HL-60/S4 treated with phorbol 12-myristate 13-acetate at 8.2 ng/mL for 4 days and 3 days (cell line): Measurements from ENCODE around the gene POLDIP2.

Experiments used
- in situ Hi-C: fragments of 300-500 bp; cut with MboI; formaldehyde crosslinking; loops from 2 replicates; pipeline ENCODE4 v1.15.0; 2022; ENCODE audit warnings: low sequenced_read_pairs

The POLDIP2 gene

DNA sequence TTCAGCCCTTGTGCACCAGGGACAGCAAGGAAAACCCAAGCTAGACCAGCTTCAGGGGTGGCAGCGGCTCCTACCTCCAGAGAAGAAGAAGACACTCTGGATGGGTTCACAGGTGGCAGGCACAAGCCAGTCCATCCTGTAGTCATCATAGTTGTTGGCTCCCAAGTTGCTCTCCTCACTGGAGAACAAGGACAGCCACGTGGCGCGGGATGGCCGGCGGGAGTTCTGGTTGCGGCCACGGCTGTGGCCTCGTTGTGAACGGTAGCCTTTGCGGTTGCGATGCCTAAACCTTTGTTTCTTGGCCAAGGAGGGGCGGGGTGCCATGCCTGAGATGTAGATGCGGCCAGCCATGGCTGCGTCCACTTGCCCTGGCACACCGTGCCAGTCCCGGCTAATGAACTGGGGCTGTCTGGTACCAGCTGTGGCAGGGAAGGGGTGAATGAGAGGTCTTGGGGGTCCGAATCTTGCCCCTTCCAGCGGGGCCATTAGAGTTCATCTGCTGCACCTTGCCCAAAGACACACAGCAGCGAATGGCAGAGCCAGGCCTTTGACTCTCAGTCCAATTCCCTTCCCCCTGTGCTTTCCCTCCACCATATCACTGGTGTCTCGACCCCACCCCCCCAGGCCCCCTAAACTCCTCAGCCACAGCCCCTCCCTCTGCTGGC, 10.4 kb upstream of the POLDIP2 start:
- in situ Hi-C loops, result no loop called here

DNA sequence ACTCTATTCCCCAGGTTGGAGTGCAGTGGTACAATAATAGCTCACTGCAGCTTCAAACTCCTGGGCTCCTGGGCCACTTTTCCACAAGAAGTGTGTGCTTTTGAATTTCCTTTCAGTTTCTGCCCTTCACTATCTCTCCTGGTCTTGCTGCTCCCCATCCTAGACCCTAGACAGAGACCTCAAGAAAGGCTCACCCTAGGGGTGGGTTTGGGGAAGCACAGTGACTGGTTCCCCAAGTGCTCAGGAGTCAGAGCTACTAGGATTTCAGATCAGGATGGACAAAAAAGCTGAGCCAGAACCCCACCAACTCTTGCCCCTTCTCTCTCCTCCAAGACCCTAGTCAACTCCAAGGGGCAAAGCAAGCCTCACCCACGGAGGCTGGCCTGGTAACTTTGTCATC, 9.3 kb upstream of the POLDIP2 start:
- in situ Hi-C loops, result no loop called here

GRCh38 chr17:28365487-28365886, 8.2 kb upstream of the POLDIP2 start:
- in situ Hi-C loops, result no loop called here

DNA sequence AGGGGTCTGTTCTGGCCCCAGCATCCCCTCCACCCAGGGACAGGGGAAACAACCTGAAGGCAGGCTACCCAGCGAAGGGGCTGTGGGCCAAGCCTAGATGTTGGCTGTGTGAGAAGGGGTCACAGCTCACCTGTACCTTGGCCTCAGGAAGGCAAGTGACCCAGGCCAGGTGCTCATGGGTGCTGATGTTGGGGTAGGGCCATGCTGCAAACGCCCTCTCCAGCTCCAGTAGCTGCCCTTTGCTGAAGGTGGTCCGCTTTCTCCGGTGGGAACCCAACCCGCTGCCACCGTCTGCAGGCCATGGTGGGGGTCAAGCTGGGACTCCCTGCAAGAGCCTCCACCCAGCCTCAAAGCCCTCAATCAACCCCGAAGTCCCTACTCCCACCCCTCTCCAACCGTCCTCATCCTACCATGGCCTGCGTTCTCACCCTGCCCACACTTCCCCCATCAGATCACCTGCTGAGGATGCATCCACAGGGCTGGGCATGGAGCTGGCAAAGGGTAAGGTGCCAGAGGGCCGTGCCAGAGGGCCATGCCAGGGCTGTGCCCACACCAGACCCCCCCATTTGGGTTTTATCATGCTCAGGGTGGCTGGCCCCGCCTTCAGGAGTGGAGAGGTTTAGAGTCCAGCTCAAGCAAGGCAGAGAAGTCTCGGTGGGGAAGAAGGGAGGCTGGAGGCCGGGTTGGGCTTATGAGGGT, 7.5 kb upstream of the POLDIP2 start, which contains the start of gene SEBOX:
Gene SEBOX, minus strand, starts transcription at position 535 of the 699 bp plus-strand sequence. Its CDS starts 48 bp downstream, at position 487.
- in situ Hi-C loops, result no loop called here

DNA sequence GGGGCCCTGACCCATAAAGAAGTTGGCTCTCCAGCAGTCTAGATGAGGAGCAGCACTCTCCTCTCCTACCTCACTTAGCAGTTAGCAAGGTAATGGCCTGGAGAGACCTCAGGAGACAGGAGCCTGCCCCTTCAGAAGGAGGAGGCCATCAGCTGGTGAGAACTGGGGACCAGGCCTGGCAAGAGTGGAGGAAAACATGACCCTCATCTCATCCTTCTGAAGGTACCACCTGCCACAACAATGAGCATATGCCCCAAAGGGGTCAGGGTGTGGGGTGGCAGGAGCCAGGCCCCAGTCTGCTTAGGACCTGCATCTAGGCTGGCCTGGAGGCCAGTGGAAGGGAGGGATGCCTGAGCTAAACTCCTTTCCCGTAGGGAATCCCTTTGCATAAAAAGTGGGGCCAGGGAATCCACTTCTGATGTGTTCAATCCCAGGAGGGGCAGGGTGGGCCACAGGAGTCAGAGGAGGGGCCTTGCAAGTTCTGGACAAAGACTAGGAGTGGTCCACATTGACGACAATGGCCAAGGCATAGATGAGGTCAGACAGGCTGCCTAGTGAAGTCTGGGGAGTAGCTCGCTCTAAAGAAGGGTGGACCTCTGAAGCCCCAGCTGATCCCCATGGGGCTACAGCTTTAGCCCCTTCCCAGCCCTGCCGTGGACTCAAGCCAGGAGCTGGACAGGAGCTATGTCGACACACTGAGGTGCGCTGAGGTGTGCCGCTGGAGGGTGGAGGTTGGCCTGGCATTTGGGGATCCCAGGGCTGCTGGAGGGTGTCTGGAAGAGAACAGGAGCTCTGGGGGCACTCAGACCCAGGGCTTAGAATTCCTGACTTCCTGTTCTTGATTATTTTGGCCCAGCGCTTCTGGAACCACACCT, 6.7 kb upstream of the POLDIP2 start:
- in situ Hi-C loops, result no loop called here

GRCh38 chr17:28363186-28363585, 5.9 kb upstream of the POLDIP2 start:
- in situ Hi-C loops, result no loop called here

- in situ Hi-C loops, result no loop called here
Measured at GRCh38 chr17:28357901-28358197, 522 bp upstream of the POLDIP2 start.

GRCh38 chr17:28350271-28350670, 7.1 kb downstream of the POLDIP2 start:
- in situ Hi-C loops, result no loop called here

GRCh38 chr17:28348979-28349378, 8.3 kb downstream of the POLDIP2 start:
- in situ Hi-C loops, result no loop called here

- in situ Hi-C loops, result no loop called here
Measured at GRCh38 chr17:28347261-28347891, 10.0 kb downstream of the POLDIP2 start.

- in situ Hi-C loops, result no loop called here
Measured at GRCh38 chr17:28346746-28347246, 10.5 kb downstream of the POLDIP2 start.

DNA sequence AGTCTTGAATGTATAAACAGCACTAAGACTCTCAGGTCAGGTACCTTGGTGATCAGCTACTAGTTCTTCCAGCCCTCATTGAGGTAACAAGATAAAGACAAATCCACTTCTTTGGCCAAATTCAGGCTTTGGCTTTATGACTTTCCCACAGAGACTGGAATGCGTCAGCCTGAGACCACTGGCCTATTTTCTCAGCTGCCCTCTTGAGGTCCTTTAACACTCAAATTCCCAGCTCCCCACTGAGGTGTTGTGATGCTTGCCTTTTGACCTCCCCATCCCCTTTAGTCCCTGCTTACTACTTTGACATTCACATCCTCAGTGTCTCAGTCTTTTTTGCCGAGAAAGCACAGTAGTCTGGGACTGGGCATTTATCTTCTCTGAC, 11.1 kb downstream of the POLDIP2 start:
- in situ Hi-C loops, result no loop called here

GRCh38 chr17:28345419-28346198, 11.7 kb downstream of the POLDIP2 start:
- in situ Hi-C loops, result no loop called here

DNA sequence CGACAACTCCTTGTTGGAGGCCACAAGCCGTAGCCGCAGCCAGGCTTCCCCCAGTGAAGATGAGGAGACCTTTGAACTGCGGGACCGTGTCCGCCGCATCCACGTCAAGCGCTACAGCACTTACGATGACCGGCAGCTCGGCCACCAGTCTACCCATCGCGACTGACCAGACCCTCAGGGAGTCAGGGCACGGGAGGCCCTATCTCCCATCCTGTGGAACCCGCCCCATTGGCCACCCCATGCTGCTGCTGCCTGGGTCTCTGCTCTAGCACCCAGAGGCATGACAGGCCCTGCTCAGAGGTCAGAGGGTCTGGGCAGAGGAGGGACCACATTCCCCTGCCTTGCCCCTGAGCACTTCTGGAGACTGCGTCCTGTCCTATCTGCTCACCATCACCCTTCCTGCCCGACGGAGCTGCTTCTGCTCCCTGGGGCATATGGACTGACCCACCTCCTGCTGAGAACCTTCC, 12.9 kb downstream of the POLDIP2 start:
- in situ Hi-C loops, result no loop called here

GRCh38 chr17:28344011-28344410, 13.3 kb downstream of the POLDIP2 start:
- in situ Hi-C loops, result no loop called here

DNA sequence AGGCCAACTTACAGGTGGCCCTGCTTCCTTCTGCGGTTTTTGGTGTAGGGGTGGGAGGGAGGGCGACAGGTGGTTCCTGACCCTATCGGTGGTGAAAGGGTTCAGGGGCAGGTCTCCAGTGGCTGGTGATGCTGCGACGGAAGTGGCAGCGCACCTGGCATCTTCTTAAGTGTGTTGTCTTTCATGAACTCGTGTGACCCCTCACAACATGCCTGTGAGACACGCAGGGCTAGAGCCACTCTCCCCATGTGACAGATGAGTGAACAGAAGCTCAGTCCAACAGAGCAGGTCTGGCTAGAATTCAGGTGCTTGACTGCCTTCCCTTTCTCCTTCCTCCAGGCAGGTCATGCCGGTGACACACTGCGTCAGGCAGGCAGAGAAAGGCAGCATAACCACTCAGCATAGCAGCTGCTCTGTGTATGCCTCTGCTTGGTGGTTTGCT, 13.8 kb downstream of the POLDIP2 start:
- in situ Hi-C loops, result no loop called here

DNA sequence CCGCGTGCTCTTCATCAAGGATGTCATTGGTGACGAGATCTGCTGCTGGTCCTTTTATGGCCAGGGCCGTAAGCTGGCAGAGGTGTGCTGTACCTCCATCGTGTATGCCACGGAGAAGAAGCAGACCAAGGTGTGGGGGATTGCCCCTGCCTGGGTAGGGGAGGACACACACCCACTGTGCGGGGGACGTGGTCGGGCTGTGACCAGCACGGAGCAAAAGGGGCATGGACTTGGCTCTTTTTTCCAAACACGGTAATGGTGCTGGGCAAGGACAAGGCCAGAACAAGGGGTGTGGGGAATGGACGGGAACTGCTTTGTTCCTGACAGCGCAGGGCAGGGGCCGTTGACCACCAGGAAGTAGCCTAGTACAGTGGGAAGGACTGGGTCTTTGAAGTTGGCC, 15.0 kb downstream of the POLDIP2 start:
- in situ Hi-C loops, result no loop called here

DNA sequence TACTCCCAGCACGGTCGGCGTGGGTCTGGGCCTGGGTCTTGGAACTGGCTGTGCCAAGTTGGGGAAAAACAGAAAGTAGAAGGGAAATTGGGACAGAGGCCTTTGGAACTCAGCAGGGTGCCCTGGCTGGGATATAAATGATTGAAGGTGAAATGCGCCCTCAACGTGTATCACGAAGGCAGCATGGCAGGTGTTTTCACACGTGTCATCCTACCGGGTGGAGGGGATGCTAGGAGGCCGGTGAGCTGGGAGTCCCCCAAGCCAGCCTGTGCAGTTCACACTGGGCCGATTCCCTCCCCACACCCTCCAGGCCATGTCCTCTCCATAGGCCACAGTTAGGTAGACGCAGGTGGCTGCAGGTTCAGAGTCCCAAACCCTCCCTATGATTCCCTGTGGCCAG, 15.8 kb downstream of the POLDIP2 start:
- in situ Hi-C loops, result no loop called here

- in situ Hi-C loops, result no loop called here
Measured at GRCh38 chr17:28340374-28340773, 17.0 kb downstream of the POLDIP2 start.

- in situ Hi-C loops, result no loop called here
Measured at GRCh38 chr17:28339431-28339830, 17.9 kb downstream of the POLDIP2 start.
